TTC549 (cell line): Measurements from ENCODE around the gene PIGM.
"Not testable (repeated sequence)": the region's sequence is repeated elsewhere in the genome, so short reads cannot be mapped to it uniquely, and the experiment has no call there.

Experiments used
- FAIRE-seq: peaks from 2 replicates; lab custom pipeline; 2012; peaks lifted over from hg19 to GRCh38; lab: Jason Lieb, UNC

PIGM gene

GRCh38 chr1:160061369-160062229 is 29.8 kb upstream of the PIGM start:
- FAIRE-seq = no peak

- no peak for FAIRE-seq
Measured at GRCh38 chr1:160058087-160058486, 26.3 kb upstream of the PIGM start.

GRCh38 chr1:160056648-160057169 is 24.9 kb upstream of the PIGM start:
- FAIRE-seq = no peak

- no peak for FAIRE-seq
Measured at GRCh38 chr1:160053548-160054365, 22.0 kb upstream of the PIGM start.

- no peak for FAIRE-seq
Measured at GRCh38 chr1:160052936-160053335, 21.1 kb upstream of the PIGM start.

GRCh38 chr1:160050619-160051018 is 18.8 kb upstream of the PIGM start:
- FAIRE-seq = no peak

GRCh38 chr1:160050182-160050581 is 18.4 kb upstream of the PIGM start:
- FAIRE-seq = not testable (repeated sequence)

GRCh38 chr1:160049101-160049500 is 17.3 kb upstream of the PIGM start:
- no peak for FAIRE-seq

- no peak for FAIRE-seq
Measured at GRCh38 chr1:160048335-160048734, 16.5 kb upstream of the PIGM start.

GRCh38 chr1:160047111-160047991 is 15.6 kb upstream of the PIGM start:
- no peak for FAIRE-seq

- peak; percentile 26 for FAIRE-seq
Measured at GRCh38 chr1:160046494-160047110, 14.8 kb upstream of the PIGM start.

GRCh38 chr1:160045653-160046052 is 13.9 kb upstream of the PIGM start:
- no peak for FAIRE-seq

GRCh38 chr1:160043543-160043942 is 11.8 kb upstream of the PIGM start:
- FAIRE-seq = no peak

GRCh38 chr1:160040476-160040875 is 8.7 kb upstream of the PIGM start:
- no peak for FAIRE-seq

GRCh38 chr1:160032165-160032820 is 503 bp upstream of the PIGM start:
- FAIRE-seq = no peak

GRCh38 chr1:160030657-160031364 is 979 bp downstream of the PIGM start:
- no peak for FAIRE-seq

GRCh38 chr1:160028426-160028825 is 3.4 kb downstream of the PIGM start:
- no peak for FAIRE-seq

- no peak for FAIRE-seq
Measured at GRCh38 chr1:160025314-160025713, 6.5 kb downstream of the PIGM start.

- FAIRE-seq = no peak
Measured at GRCh38 chr1:160024195-160024905, 7.4 kb downstream of the PIGM start.
